Calu3 (cell line): ENCODE results near the gene GPR4. TPM values are rescaled to one million over a fixed set of nuclear protein-coding genes. Genes with fewer than 3 reads are reported as not detected.
A peak's percentile ranks its signal among the peaks of the same experiment; 100 is the strongest.

ENCODE experiments used
- BruUV-seq: library from RNA; stranded (reverse); fragments of 400-500 nt; replicated peaks from 2 replicates; lab custom pipeline; 2021; lab: Mats Ljungman, UMichigan
- CTCF ChIA-PET: fragments of 300-600 bp; sonication (Branson Sonifier 250); formaldehyde crosslinking; loops from one replicate; lab custom pipeline; 2022; ENCODE audit warnings: antibody characterized with exemption; lab: Charles Lee
- DNase-seq: peaks from one replicate; pipeline ENCODE4 v3.0.0; 2022
- H3K27ac Mint-ChIP-seq: one replicate; pipeline ENCODE4 v1.8.0; 2022; ENCODE audit warnings: mixed read lengths; ENCODE audit not compliant: unreplicated experiment
- H3K27me3 Mint-ChIP-seq: one replicate; pipeline ENCODE4 v1.8.0; 2022; ENCODE audit warnings: mixed read lengths; ENCODE audit not compliant: unreplicated experiment
- H3K36me3 Mint-ChIP-seq: one replicate; pipeline ENCODE4 v1.8.0; 2022; ENCODE audit warnings: mild to moderate bottlenecking, moderate library complexity, mixed read lengths; ENCODE audit not compliant: insufficient read depth, unreplicated experiment
- H3K4me1 Mint-ChIP-seq: one replicate; pipeline ENCODE4 v1.8.0; 2022; ENCODE audit warnings: mild to moderate bottlenecking, low read depth, mixed read lengths; ENCODE audit not compliant: unreplicated experiment
- H3K4me3 Mint-ChIP-seq: one replicate; pipeline ENCODE4 v1.8.0; 2022; ENCODE audit warnings: mild to moderate bottlenecking, low read depth, moderate library complexity, mixed read lengths; ENCODE audit not compliant: unreplicated experiment
- H3K9me3 Mint-ChIP-seq: one replicate; pipeline ENCODE4 v1.8.0; 2022; ENCODE audit warnings: low read depth, mixed read lengths; ENCODE audit not compliant: unreplicated experiment
- CTCF ChIP-seq: fragments of 200-600 bp; IDR thresholded peaks from one replicate; pipeline ENCODE4 v1.8.0; 2022; ENCODE audit warnings: antibody characterized with exemption; ENCODE audit not compliant: unreplicated experiment
- intact Hi-C: fragments of 100-400 bp; cut with micrococcal nuclease; formaldehyde crosslinking; loops from one replicate; pipeline ENCODE4 v1.10.0; 2022; ENCODE audit not compliant: unreplicated experiment
- total RNA-seq: library from RNA; stranded (reverse); gene quantifications from 2 replicates; pipeline ENCODE4 v1.2.3, GENCODE V29; 2022

Gene GPR4
- total RNA-seq, 1 experiment from 2014 or later, result not detected

- Mint-ChIP-seq H3K4me1 (peaks cover 31% of the 10 kb centered on the region), H3K9me3 (no peaks in the 10 kb centered on the region), H3K27me3 (no peaks in the 10 kb centered on the region), H3K4me3 (no peak overlapping the region), H3K27ac (no peak overlapping the region), H3K36me3 (peaks cover 14% of the 10 kb centered on the region)
- no peak for DNase-seq
- BruUV-seq, result no TSS peak
- no peak for TF ChIP-seq CTCF
- CTCF ChIA-PET, result interaction anchor here (0.6 to 0.9 kb wide), 2 partner anchors 9 to 249 kb away, joined by 3 to 5 read pairs; no protein-coding TSS in a partner anchor
- intact Hi-C loops, result no loop called here
These were observed 34.4 kb downstream of the GPR4 start for GRCh38 chr19:45567609-45568008.

GRCh38 chr19:45564131-45564780, 37.8 kb downstream of the GPR4 start:
- peaks cover 17% of the 10 kb centered on the region for H3K36me3 Mint-ChIP-seq
- peaks cover 30% of the 10 kb centered on the region for H3K4me1 Mint-ChIP-seq
- DNase-seq, result no peak
- no peak overlapping the region for H3K4me3 Mint-ChIP-seq
- TF ChIP-seq CTCF, result no peak
- H3K27me3 Mint-ChIP-seq, result no peaks in the 10 kb centered on the region
- intact Hi-C loops, result no loop called here
- CTCF ChIA-PET, result no interaction called here
- no peak overlapping the region for H3K27ac Mint-ChIP-seq
- no peaks in the 10 kb centered on the region for H3K9me3 Mint-ChIP-seq
- BruUV-seq, result no TSS peak

- Mint-ChIP-seq H3K9me3 (no peaks in the 10 kb centered on the region), H3K36me3 (peaks cover 8% of the 10 kb centered on the region), H3K4me3 (no peak overlapping the region), H3K27me3 (no peaks in the 10 kb centered on the region), H3K27ac (peak overlapping the region; percentile 8), H3K4me1 (peaks cover 9% of the 10 kb centered on the region)
- DNase-seq, result no peak
- BruUV-seq, result no TSS peak
- no peak for TF ChIP-seq CTCF
- intact Hi-C loops, result no loop called here
- CTCF ChIA-PET, result no interaction called here
These were observed 41.3 kb downstream of the GPR4 start for GRCh38 chr19:45560686-45561085.

GRCh38 chr19:45560038-45560437, 42.0 kb downstream of the GPR4 start:
- CTCF ChIA-PET, result no interaction called here
- Mint-ChIP-seq H3K4me1 (peaks cover 9% of the 10 kb centered on the region), H3K36me3 (peaks cover 8% of the 10 kb centered on the region), H3K9me3 (no peaks in the 10 kb centered on the region), H3K27ac (peak overlapping the region; percentile 8), H3K27me3 (no peaks in the 10 kb centered on the region), H3K4me3 (no peak overlapping the region)
- no peak for TF ChIP-seq CTCF
- BruUV-seq, result no TSS peak
- DNase-seq, result no peak
- intact Hi-C loops, result no loop called here
